ENCODE data around the gene CRHR2.
"Not testable (repeated sequence)": the region's sequence is repeated elsewhere in the genome, so short reads cannot be mapped to it uniquely, and the experiment has no call there.

CRHR2 gene

GRCh38 chr7:30682212-30683083, at the start of gene CRHR2:
Gene CRHR2 (minus strand): TSS chr7:30682456. CDS start chr7:30682280, 176 bp downstream.
- no peak for DNase-seq (ENCODE audit: low read depth)

DNA sequence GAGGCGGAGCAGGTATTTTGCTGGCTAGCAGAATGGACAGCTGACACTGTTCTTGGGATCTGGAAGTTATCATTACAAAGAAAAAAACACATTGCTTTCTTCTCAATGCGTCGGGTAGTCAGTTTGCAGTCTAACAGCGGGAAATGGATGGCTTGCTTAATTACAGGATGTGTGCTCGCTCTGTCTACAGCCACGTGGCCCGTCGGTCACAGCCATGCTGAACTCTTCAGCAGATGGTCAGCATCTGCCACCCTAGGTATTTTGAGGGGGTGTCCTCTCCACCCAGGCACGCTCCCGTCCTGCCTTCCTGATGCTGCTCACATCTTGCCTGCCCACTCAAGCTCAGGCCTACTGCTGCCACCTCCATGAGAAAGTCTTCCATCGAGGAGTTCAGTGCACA, 49.3 kb upstream of the CRHR2 start:
- DNase-seq (ENCODE audit: low read depth) = no peak

- DNase-seq (ENCODE audit: low read depth) = no peak
Measured at GRCh38 chr7:30730996-30731395, 48.7 kb upstream of the CRHR2 start.

DNA sequence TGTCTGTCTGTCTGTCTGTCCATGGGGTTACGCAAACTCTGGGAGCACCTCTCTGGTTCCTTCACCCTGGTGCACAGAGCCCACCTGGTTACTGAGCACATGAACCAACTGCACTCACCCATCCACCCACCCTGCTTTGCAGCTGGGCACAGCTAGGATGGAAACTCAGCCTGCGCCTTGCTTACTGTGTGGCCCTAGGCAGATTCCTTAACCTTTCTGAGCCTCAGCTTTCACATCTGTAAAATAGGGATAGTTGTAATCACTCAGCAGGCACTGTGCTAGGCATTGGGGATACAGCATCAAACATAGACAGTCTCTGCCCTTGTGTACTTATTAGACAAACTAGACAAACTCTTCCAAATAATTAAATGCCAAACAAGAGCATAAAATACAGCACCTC, 47.8 kb upstream of the CRHR2 start:
- DNase-seq (ENCODE audit: low read depth) = no peak

DNA sequence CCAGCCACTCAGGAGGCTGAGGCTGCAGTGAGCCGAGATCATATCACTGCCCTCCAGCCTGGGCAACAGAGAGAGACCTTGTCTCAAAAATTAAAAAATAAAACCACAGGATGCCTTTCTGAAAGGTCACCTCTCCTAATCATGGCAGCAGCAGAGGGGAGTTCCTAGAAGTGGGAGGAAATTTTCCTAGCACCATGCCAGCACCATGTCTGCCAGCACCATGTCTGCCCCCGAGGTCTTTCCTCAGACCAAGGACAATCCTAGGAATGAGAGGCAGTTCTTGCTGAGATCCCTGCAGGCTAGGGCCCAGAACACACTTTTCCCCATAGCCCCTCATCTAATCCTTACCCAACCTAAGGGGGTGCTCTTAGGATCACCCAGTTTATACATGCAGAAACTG, 47.4 kb upstream of the CRHR2 start:
- no peak for DNase-seq (ENCODE audit: low read depth)

GRCh38 chr7:30728591-30729100, 46.4 kb upstream of the CRHR2 start:
- no peak for DNase-seq (ENCODE audit: low read depth)

- no peak for DNase-seq (ENCODE audit: low read depth)
Measured at GRCh38 chr7:30727061-30727945, 45.0 kb upstream of the CRHR2 start.

GRCh38 chr7:30726296-30727006, 44.2 kb upstream of the CRHR2 start:
- DNase-seq (ENCODE audit: low read depth) = no peak

- no peak for DNase-seq (ENCODE audit: low read depth)
Measured at GRCh38 chr7:30723776-30724175, 41.5 kb upstream of the CRHR2 start.

DNA sequence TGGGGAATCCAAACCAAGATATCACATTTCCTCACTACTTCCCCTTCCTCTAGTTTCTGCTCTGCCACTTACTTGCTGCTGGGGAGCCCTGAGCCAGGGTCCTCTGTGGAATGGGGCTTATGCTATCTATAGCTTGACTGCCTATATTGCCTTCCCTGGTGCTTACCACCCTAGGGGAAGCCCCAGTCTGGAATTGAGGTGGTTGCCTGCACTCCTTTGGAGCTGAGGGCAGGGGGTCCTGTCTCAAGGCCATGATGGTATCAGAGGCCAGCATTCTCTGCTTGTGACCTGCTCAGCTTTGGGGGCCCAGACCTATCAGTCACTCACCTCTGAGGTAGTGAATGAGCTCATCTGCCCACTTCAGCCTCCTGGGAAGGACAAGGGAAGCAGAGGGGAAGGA, 40.4 kb upstream of the CRHR2 start:
- DNase-seq (ENCODE audit: low read depth) = no peak

GRCh38 chr7:30722187-30722586, 39.9 kb upstream of the CRHR2 start:
- no peak for DNase-seq (ENCODE audit: low read depth)

- DNase-seq (ENCODE audit: low read depth) = no peak
Measured at GRCh38 chr7:30721211-30721610, 39.0 kb upstream of the CRHR2 start.

DNA sequence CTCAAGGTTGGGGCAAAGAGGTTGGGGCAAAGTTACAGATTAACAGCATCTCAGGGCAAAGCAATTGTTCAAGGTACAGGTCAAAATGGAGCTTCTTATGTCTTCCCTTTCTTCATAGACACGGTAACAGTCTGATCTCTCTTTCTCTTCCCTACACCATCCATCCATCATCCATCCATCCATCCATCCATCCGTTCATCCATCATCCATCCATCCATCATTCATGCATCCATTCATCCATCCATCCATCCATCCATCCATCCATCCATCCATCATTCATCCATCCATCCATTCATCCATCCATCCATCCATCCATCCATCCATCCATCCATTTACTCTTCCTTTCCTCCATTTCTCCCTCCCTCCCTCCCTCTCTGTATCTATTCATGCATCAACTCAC, 37.2 kb upstream of the CRHR2 start:
- not testable (repeated sequence) for DNase-seq (ENCODE audit: low read depth)

DNA sequence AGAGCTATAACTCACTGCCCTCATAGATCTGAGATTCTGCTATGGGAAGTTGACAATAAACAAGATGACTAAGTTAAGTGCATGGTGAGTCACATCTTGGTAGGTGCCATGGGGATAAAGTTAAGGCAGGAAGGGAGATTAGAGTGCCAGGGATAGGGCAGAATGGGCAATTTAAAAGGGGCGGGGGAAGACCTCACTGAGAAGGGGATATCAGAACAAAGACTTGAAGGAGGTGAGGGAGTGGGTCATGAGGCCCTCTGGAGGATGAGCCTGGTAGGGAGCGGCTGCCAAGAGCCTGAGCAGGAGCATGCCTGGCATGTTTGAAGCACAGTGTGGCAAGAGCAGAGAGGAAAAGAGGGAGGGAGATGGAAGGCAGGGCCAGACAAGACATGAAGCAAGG, 34.9 kb upstream of the CRHR2 start:
- DNase-seq (ENCODE audit: low read depth) = peak; percentile 4

DNA sequence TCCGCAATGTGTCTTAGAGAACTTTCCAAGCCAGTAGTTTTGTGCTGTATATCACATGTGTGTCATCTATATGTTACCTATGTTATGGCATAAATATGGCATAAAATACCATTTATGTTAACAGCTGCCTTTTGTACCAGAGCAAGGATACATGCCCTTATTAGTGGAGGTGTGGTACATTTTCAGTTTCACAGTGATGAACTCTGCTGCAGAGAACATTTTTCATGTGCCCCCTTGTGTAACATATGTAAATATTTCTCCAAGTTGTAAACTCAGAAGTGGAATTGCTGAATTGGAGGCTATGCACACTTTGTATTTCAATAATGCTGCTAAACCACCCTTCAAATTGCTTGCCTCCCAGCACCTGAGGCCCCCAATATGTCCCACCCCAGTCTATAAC, 31.9 kb upstream of the CRHR2 start:
- no peak for DNase-seq (ENCODE audit: low read depth)

DNA sequence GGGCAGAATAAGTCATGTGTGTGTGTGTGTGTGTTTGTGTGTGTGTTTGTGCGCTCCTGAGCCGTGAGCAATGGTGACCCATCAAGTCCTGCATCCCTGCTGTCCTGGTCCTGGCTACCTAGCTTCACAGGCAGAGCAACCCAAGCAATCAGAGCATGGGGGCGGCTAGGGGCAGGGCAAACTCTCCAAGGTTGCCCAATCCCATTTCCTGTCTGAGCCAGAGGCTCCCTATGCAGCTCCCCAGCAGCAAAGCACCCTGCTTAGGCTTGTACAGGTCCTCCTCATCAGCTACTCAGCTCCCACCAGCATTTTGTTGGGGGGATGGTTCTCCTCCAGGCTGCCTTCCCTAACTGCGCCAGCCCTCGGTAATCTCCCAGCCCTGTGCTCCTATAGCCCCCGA, 31.1 kb upstream of the CRHR2 start:
- DNase-seq (ENCODE audit: low read depth) = no peak

DNA sequence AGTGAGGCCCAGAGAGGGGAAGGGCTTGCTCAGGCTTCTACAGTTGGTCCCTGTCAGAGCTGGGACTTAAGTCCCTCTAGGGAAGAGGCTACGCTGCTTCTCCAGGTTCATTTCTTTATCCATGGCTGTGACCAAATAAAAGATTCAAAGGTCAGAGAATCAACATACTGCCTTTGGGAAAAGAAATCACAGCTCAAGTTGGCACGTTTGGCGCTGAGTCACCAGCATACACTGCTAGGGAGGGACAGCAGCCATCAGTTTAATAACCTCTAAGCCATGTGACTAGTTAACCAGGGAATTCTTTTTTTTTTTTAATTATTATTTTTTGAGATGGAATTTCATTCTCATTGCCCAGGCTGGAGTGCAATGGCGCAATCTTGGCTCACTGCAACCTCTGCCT, 28.4 kb upstream of the CRHR2 start:
- DNase-seq (ENCODE audit: low read depth) = no peak

DNA sequence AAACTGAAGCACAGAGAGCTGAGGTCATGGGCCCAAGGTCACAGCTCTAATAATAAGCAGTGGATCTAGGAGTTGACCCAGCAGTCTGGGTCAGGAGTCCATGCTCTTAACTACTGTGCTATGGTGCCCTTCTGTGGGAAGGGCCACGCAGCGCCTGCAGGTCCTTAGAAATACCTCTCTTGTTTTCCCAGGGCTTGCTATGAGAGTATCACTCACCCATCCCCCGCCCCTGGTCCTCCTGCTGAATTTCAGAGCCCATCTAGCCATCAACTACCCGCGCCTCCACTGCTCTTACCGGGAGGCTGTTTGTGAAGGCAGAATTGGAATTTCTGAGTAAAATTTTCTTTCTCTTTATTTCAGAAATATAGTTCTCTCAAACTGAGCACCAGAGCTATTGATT, 27.3 kb upstream of the CRHR2 start:
- no peak for DNase-seq (ENCODE audit: low read depth)

DNA sequence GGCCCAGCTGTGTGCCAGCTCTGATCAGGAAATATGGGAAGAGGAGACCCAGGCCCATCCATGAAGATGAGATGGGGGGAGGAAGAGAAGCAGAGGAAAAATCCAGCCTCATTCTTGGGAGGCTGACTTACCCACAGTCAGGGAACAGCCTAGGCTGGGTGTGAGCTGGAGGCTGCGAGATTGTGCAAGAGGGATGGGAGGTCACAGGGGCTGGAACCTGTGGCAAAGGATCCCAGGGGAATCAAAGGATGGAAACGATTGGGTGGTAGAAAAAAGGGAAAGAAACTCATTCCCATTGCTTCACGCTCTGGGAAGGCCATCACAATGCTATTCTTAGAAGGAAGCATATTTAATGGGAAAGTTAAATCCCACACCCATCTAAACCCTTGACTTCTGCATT, 26.7 kb upstream of the CRHR2 start:
- no peak for DNase-seq (ENCODE audit: low read depth)

DNA sequence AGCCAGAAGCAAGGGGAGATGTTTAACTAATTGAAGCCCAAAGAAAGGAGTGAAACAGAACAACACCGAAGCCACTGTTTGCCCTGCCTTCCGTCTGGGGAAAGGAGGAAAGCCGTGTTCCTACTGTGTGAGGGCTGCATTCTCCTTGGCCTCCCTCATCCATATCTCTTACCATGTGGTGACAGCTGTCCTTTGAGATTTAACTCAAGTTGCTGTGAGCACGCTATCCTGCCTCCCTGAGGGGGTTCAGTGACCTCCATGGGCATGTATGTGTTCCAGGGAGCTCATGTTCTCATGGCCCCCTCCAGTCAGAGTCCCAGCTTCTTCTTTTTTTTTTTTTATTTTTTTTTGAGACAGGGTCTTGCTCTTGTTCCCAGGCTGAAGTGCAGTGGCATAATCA, 26.2 kb upstream of the CRHR2 start:
- DNase-seq (ENCODE audit: low read depth) = no peak

GRCh38 chr7:30707391-30708357, 25.4 kb upstream of the CRHR2 start:
- no peak for DNase-seq (ENCODE audit: low read depth)
